HG02885 (cell line): ENCODE measurements around the gene PFN4.
"Not testable (repeated sequence)": the region's sequence is repeated elsewhere in the genome, so short reads cannot be mapped to it uniquely, and the experiment has no call there.

ENCODE experiments used
- ATAC-seq: cut with Tn5 transposase; IDR thresholded peaks from one replicate; pipeline ENCODE4 v1.9.1; 2021; ENCODE audit warnings: mild to moderate bottlenecking; ENCODE audit not compliant: unreplicated experiment, poor library complexity

The PFN4 gene

DNA sequence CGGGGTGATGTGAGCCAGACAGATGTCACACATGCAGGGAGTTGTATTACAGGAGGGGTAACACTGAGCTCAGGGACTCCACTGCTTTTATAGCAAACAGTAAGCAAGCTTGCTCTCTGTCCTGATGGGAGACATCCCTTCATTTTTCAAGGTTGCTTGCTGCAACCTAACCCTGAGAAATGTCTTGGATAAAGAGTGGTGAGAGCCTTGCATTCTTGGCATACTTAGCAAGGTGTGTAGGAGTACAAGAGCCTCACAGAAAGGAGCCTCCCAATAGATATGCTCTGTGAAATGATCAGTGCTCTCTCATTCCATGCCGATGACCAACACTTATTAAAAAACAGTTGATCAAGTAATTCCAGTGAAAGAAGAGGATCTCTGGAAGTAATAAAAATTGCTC lies 8.1 kb downstream of the PFN4 start:
- ATAC-seq = no peak

DNA sequence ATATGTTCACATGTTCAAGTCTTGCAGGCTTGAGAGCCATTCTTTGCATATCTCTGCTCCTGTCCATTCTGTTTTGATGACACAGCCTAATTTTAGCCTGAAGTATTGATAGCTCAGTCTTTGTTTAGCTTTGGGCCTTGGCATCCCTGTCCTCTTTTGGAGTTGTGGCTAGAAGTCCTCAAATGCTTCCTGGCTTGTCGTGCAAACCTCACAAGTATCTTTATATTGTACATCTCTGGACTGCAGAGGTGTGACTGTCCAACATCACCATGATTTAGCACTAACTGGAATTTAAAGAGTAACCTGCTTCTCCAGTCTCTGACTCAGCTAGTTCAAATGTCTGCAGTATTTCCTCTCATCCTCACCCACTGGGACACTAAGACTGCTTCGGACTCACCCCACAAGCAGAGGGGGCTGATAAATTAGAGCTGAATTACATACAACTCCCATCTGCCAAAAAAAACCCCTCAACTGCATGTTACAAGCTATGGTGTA lies 11.7 kb downstream of the PFN4 start:
- ATAC-seq = no peak

DNA sequence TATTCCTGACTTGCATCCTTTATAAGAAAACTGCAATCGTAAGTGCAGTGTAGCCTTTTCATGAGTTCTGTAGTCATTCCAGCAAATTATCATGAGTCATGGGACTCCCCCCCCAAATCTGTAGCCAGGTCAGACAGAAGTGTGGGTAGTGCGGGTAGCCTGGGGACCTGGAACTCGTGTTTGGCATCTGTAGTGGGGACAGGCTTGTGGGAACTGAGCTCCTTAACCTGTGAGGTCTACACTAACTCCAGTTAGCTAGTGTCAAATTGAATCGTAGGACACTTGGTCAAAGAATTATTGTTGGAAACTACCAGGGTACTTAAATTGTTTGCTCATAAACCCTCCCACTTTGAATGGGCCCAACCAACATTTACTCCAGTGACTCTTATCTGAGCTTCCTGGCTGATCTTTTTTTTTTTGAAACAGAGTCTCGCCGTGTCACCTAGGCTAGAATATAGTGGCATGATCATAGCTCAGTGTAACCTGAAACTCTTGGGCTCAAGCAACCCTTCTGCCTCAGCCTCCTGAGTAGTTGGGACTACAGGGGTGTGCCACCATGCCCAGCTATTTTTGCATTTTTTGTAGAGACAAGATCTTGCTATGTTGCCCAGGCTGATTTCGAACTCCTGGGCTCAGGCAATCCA lies 12.4 kb downstream of the PFN4 start:
- ATAC-seq = no peak

DNA sequence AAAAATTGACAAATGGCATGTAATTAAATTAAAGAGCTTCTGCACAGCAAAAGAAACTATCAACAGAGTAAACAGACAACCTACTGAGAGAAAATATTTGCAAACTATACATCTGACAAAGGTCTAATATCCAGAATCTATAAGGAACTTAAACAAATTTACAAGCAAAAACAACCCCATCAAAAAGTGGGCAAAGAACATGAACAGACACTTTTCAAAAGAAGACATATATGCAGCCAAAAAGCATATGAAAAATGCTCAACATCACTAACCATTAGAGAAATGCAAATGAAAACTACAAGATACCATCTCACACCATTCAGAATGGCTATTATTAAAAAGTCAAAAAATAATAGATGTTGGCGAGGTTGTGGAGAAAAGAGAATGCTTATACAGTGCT lies 13.7 kb downstream of the PFN4 start:
- not testable (repeated sequence) for ATAC-seq

DNA sequence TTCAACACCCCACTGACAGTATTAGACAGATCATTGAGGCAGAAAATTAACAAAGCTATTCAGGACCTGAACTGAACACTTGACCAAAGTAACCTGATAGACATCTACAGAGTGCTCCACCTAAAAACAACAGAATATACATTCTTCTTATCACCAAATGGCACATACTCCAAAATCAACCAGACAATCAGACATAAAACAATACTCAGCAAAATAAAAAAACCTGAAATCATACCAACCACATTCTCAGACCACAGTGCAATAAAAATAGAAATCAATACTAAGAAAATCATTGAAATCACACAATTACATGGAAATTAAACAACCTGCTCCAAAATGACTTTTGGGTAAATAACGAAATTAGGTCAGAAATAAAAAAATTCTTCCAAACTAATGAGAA lies 15.8 kb downstream of the PFN4 start:
- no peak for ATAC-seq

DNA sequence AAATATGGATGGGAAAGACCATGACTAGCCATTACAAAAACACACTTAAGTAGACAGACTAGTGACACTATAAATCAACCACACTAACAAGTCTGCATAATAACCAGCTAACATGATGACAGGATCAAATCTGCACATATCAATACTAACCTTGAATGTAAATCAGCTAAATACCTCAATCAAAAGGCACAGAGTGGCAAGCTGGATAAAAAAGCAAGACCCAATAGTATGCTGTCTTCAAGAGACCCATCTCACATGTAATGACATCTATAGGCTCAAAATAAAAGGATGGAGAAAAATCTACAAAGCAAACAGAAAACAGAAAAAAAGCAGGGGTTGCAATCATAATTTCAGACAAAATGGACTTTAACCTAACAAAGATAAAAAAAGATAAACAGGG lies 16.3 kb downstream of the PFN4 start:
- no peak for ATAC-seq

DNA sequence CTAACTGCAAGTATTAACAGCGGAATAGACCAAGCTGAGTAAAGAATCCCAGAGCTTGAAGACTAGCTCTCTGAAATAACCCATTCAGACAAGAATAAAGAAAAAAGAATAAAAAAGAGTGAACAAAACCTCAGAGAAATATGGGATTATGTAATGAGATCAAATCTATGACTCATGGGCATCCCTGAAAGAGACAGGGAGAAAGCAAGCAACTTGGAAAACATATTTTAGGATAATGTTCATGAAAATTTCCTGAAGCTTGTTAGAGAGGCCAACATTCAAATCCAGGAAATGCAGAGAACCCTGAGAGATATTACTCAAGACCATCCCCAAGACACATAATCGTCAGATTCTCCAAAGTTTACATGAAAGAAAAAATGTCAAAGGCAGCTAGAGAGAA lies 17.3 kb downstream of the PFN4 start:
- ATAC-seq = no peak

DNA sequence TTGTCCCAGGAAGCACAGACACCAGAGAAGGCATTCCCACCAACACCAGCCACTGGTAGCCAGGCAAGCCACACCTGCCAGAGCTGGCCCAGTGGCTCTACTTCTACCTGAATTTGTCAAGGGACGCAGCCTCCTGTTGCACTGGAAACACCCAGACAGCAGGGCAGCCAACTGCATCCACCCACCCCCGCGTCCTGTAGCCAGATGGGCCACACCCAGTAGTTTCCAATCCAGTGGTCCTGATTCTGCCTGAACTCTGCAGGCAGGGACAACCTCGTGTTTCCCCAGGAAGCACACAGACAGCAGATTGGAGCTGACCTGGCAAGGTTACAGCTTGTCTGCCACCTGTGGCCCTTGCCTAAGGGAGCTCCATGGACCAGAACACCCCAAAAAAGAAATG lies 18.2 kb downstream of the PFN4 start:
- no peak for ATAC-seq

DNA sequence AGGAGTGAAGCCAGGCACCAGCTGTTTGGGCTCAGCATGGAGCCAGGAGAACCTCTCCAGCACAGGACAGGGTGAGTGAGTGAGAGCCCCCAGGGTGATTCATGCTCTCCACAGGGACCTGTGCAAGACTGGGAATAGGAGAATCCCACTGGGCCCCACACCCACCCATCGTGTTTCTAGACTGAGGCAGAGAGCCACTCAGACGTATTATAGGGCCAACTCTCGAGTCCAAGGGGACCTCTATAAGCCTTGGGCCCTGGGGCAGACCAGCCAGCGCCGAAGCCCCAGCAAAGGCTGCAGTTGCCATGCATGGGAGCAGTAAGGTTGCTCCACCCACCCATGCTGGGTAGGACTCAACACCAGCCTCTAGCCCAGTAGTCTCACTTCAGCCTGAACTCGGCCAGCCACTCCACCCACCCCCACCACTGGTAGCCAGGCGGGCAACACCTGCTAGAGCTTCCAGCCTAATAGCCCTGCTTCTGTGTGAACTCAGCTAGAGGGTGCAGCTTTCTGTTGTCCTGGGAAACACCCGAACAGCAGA lies 19.0 kb downstream of the PFN4 start:
- ATAC-seq = no peak

DNA sequence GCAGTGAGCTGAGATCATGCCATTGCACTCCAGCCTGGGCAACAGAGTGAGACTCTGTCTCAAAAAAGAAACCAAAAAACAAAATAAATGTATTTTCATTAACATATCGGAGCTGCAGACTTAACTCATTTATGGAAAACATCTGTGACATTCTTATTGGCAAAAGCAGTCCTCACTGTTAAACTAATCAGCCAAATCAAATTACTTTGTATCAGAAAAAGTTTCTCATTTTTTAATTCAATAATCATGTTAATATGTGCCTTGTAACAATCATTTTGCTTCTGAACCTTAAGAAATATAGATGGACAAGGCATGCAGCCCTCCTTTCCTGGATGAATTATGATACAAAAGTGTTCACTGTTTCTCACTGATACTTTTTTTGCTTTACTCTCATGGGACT lies 20.5 kb downstream of the PFN4 start:
- ATAC-seq = no peak

DNA sequence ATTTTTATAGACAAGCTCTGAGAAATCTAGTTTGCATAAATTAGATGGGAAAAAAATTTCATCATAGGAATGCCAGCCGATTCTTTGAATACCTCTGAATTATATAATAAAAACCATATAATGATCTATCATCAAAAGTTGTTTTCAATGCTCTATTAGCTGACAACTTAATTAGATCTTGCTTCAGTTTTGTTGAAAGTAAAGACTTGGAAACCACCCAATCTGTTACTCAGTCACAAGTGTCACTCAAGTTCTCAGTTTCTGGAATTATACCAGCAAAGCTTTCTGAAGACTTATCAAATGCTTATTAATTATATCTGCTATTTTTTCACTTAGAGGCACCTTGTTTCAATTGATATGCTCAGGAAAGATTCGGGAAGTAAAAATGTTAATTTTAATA lies 21.1 kb downstream of the PFN4 start:
- no peak for ATAC-seq

DNA sequence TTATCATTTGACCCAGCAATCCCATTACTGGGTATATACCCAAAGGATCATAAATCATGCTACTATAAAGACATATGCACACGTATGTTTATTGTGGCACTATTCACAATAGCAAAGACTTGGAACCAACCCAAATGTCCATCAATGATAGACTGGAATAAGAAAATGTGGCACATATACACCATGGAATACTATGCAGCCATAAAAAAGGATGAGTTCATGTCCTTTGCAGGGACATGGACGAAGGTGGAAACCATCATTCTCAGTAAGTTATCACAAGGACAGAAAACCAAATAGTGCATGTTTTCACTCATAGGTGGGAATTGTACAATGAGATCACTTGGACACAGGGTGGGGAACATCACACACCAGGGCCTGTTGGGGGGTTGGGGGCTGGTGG lies 22.4 kb downstream of the PFN4 start:
- ATAC-seq = not testable (repeated sequence)

DNA sequence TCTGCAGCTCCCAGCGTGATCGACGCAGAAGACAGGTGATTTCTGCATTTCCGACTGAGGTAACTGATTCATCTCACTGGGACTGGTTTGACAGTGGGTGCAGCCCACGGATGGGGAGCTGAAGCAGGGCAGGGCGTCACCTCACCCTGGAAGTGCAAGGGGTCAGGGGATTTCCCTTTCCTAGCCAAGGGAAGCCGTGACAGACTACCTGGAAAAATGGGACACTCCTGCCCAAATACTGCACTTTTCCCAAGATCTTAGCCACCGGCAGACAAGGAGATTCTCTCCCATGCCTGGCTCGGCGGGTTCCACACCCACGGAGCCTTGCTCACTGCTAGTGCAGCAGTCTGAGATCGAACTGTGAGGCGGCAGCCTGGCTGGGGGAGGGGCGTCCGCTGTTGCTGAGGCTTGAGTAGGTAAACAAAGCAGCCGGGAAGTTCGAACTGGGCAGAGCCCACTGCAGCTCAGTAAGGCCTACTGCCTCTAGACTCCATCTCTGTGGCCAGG lies 27.9 kb downstream of the PFN4 start:
- ATAC-seq = not testable (repeated sequence)

DNA sequence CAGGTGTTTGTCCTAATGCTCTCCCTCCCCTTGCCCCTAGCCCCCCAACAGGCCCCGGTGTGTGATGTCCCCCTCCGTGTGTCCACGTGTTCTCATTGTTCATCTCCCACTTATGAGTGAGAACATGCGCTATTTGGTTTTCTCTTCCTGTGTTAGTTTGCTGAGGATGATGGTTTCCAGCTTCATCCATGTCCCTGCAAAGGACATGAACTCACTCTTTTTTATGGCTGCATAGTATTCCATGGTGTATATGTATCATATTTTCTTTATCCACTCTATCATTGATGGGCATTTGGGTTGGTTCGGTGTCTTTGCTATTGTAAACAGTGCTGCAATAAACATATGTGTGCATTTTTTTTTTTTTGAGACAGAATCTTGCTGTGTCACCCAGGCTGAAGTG lies 29.9 kb downstream of the PFN4 start:
- not testable (repeated sequence) for ATAC-seq

DNA sequence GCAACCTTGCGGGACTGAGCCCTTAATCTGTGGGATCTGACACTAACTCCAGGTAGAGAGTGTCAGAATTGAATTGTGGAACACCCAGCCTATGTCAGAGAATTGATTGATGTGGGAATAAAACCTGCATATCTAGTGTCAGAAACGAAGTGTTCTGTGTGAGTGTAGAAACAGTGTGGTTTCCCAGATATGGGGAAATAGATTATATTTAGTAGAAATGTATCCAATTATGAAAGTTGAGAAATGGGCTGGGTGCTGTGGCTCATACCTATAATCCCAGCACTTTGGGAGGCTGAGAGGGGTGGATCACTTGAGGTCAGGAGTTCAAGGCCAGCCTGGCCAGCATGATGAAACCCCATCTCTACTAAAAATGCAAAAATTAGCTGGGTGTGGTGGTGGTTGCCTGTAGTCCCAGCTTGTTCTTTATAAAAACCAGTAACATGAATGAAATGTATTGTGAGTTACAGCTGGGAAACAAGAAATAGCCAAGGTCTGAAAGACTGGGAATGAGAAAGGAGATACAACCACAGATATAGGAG lies 34.2 kb downstream of the PFN4 start:
- ATAC-seq = no peak

DNA sequence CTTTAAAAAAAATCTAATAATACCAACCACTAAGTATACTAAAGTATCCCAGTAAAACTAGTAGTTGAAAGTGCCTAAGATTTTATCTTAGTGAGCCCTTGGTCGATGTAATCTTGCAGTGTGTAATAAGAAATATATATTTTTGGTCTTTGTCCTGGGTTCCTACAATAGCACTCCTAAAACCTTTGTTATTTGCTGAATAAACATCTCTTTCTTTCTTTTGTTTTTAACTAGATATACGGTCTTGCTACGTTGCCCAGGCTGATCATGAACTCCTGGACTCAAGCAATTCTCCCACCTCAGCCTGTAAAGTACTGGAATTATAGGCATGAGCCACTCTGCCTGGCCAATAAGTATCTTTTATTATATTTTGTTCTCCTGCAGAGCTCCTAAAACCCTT lies 36.1 kb downstream of the PFN4 start:
- ATAC-seq = no peak

DNA sequence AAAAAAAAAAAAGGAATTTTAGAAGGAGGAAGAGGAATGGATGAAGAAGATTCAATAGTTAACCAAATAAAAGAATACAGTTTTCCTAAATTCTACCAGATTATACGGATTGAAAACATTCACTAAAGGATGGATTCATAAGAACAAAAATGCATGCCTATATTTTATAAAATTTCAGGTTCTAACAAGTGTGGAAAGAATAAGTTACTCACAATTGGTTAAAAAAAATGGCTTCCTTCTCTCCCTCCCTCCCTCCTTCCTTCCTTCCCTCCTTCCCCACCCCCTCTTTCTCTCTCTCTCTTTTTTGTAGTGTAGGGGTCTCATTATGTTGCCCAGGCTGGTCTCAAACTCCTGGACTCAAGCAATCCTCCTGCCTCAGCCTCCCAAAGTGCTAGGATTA lies 36.9 kb downstream of the PFN4 start:
- no peak for ATAC-seq

DNA sequence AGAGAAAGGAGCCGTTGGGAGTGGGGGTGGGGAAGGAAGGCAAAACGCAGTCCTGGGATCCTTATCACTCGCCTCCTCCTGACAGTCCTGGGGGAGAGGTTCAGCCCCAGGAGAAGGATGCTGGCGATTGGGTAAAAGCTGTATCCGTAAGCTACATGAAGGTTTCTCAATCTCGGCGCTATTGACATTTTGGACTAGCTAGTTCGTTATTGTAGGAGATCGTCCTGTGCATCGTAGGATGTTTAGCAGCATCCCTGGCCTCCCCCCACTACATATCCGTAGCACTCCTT lies 38.0 kb downstream of the PFN4 start:
- ATAC-seq = no peak

DNA sequence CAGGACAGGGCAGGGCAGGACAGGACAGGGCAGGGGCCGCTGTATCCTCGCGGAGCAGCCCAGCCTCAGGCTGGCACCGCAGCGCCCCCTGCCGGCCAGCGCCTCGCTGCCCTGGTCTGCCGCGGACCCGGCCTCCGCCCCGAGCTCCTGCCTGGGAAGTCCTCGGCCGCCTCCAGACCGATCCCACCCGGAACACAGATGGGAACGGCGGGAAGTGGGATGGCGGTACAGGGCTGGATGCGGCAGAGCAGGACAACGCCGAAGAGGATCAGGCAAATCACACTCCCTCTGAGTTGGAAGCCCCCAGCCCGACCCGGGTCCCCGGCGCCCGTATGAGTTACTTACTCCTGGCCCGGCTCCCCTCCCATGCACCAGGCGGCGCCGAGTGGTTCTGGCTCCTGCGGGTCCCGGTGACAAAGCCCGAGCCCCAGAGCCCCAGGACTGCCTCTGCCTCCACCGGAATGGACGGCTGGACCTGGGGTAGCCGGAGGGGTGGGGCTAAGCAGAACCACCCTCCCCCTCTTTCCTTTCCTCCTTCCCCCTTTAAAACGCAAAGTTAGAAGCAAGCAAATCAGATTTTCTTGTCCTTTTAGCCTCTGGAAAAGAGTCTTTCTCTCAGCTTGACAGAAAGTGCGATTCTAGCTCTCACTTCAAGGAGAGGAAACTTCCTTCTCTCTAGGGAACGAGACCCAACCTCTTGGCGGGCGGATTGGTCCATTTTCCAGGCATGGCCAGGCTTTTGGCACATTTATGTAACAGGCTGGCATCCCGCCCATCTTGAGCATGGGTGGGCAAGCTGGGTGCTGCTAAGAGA lies 38.5 kb downstream of the PFN4 start, which contains the start of gene TP53I3:
Gene TP53I3 (minus strand): TSS at position 449 of the 814 bp plus-strand sequence. CDS start 508 bp downstream, outside the sequence.
- ATAC-seq = peak; percentile 82

DNA sequence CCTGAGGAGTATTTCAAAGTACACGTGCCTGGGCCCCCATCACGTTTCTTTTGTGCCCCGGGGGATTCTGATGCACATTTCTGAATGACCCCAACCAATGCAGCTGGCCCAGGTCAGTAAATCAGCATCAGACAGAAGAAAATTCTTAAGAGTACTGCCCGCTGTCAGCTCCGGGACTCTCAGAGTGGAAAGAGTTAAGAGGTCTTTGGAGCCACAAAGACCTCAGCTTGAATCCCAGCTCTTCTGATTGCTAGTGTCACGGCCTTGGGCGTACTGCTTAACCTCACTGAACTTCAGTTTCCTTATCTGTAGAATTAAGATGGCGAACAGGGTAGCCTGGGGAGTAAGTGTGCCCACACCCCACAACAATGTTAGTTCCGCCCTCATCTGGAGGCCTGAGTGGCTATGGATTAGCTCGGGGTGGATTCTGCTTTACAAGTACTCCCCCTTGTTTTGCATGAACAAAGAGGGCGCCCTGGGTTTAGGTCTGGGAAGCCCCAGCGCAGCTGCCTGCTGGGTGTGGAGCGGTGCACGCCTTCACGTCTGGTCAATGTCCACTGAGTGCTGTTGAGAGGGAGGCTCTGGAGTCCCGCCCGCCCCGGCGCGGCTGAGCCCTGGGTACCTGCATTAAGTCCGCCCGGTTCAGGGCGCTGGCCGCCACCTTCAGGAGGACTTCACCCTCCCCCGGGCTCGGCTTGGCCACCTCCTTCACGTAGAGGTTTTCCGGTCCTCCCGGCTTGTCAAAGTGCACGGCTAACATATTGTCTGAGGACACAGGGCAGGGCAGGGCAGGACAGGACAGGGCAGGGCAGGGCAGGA lies 39.4 kb downstream of the PFN4 start:
- ATAC-seq = peak; percentile 79
